HepG2 (cell line): Measurements from ENCODE around the gene GBA2. TPM values are rescaled to one million over a fixed set of nuclear protein-coding genes. Genes with fewer than 3 reads are reported as not detected.

Source experiments
- CSRNP1 ChIP-seq: sonication (generic); formaldehyde crosslinking; IDR thresholded peaks from 2 replicates; pipeline ENCODE4 v1.8.1; 2023; ENCODE audit warnings: mild to moderate bottlenecking, missing genetic modification reagents
- FOXM1 ChIP-seq: sonication (generic); formaldehyde crosslinking; IDR thresholded peaks from 2 replicates; pipeline ENCODE4 v1.5.0; 2020; ENCODE audit warnings: missing genetic modification reagents
- GTF2F1 ChIP-seq: fragments of 150-350 bp; IDR thresholded peaks from 2 replicates; pipeline ENCODE4 v1.6.1; 2014; ENCODE audit warnings: low read length
- HOMEZ ChIP-seq: IDR thresholded peaks from 2 replicates; pipeline ENCODE4 v1.6.1; 2016; ENCODE audit warnings: low read depth
- KDM5B ChIP-seq: sonication (generic); formaldehyde crosslinking; IDR thresholded peaks from 2 replicates; pipeline ENCODE4 v1.4.0; 2020; ENCODE audit warnings: missing genetic modification reagents, mild to moderate bottlenecking, borderline replicate concordance
- KLF13 ChIP-seq: sonication (generic); formaldehyde crosslinking; IDR thresholded peaks from 2 replicates; pipeline ENCODE4 v1.4.0; 2020; ENCODE audit warnings: mild to moderate bottlenecking, missing genetic modification reagents
- MLXIP ChIP-seq: sonication (generic); formaldehyde crosslinking; IDR thresholded peaks from 2 replicates; pipeline ENCODE4 v1.9.0; 2021; ENCODE audit warnings: missing genetic modification reagents, borderline replicate concordance
- MTF2 ChIP-seq: sonication (generic); formaldehyde crosslinking; IDR thresholded peaks from 2 replicates; pipeline ENCODE4 v1.5.0; 2020; ENCODE audit warnings: missing genetic modification reagents, borderline replicate concordance
- NFIB ChIP-seq: sonication (generic); formaldehyde crosslinking; IDR thresholded peaks from 2 replicates; pipeline ENCODE4 v1.9.0; 2021; ENCODE audit warnings: missing genetic modification reagents, mild to moderate bottlenecking, borderline replicate concordance
- NKX3-1 ChIP-seq: sonication (generic); formaldehyde crosslinking; IDR thresholded peaks from 2 replicates; pipeline ENCODE4 v1.5.0; 2020; ENCODE audit warnings: missing genetic modification reagents
- PBX3 ChIP-seq: sonication (generic); formaldehyde crosslinking; IDR thresholded peaks from 2 replicates; pipeline ENCODE4 v1.8.1; 2023; ENCODE audit warnings: missing genetic modification reagents, inconsistent platforms, borderline replicate concordance
- PITX1 ChIP-seq: sonication (generic); formaldehyde crosslinking; IDR thresholded peaks from 2 replicates; pipeline ENCODE4 v1.5.1; 2020; ENCODE audit warnings: mild to moderate bottlenecking, missing genetic modification reagents
- RCOR2 ChIP-seq: IDR thresholded peaks from 2 replicates; pipeline ENCODE4 v1.6.1; 2016; ENCODE audit warnings: missing biosample characterization, missing genetic modification reagents
- RELA ChIP-seq: sonication (generic); formaldehyde crosslinking; IDR thresholded peaks from 2 replicates; pipeline ENCODE4 v1.4.0; 2020; ENCODE audit warnings: missing genetic modification reagents
- SALL2 ChIP-seq: sonication (generic); formaldehyde crosslinking; IDR thresholded peaks from 2 replicates; pipeline ENCODE4 v1.8.1; 2023; ENCODE audit warnings: mild to moderate bottlenecking, missing genetic modification reagents, inconsistent platforms
- SP1 ChIP-seq, 2 experiments: fragments of 450-650 bp in 1 of 2; sonication (generic) in 1 of 2; formaldehyde crosslinking in 1 of 2; IDR thresholded peaks; 2 replicates each; pipeline versions ENCODE4 v1.4.0 to v1.6.1; 2016 to 2020; ENCODE audit warnings: missing genetic modification reagents in 1 of 2
- ZBTB33 ChIP-seq: sonication (generic); formaldehyde crosslinking; IDR thresholded peaks from 2 replicates; pipeline ENCODE4 v1.4.0; 2020; ENCODE audit warnings: missing genetic modification reagents
- ZFP41 ChIP-seq: sonication (generic); formaldehyde crosslinking; IDR thresholded peaks from 2 replicates; pipeline ENCODE4 v1.4.0; 2020; ENCODE audit warnings: mild to moderate bottlenecking, missing genetic modification reagents, borderline replicate concordance
- ZNF317 ChIP-seq: sonication (generic); formaldehyde crosslinking; IDR thresholded peaks from 2 replicates; pipeline ENCODE4 v1.5.0; 2020; ENCODE audit warnings: mild to moderate bottlenecking, missing genetic modification reagents
- polyA plus RNA-seq, 8 experiments: library from polyadenylated mRNA; depleted of rRNA in 3 of 8; stranded (reverse) in 7 of 8; unstranded in 1 of 8; fragments of >200 nt; fragmentation: Illumina TruSeq in 4 of 8; extraction: Trizol in 4 of 8; gene quantifications; 2 replicates each; pipeline versions ENCODE4 v1.2.1 to v1.2.3, GENCODE V29; 2011 to 2016; ENCODE audit warnings: low read depth in 4 of 8, missing spikeins in 1 of 8, mixed read lengths in 1 of 8; ENCODE audit not compliant: insufficient read depth in 1 of 8
- total RNA-seq, 5 experiments: library from RNA; depleted of rRNA; stranded (reverse); fragments of >200 nt; fragmentation: Illumina TruSeq; extraction: Trizol; gene quantifications; 2 replicates each; pipeline ENCODE4 v1.2.3, GENCODE V29; 2016; ENCODE audit warnings: low read depth in 1 of 5

The GBA2 gene
- total and polyA plus RNA-seq, 2 of the 13 experiments (the other 11 are each of a cell fraction or from before 2014, with no cell fraction given) = 37.5 to 86.1 TPM

GRCh38 chr9:35732185-35732799 lies 16.7 kb downstream of the GBA2 start, which contains the start of the genes CREB3 and TLN1 (continued):
- no peak for TF ChIP-seq MLXIP (CRISPR knock-in tag)
- TF ChIP-seq RELA (CRISPR knock-in tag) = no peak
- TF ChIP-seq NKX3-1 (CRISPR knock-in tag) = no peak
- TF ChIP-seq MTF2 = no peak
- peak; percentile 56; the same call in 1 of the 2 replicates for TF ChIP-seq CSRNP1 (CRISPR knock-in tag)
- TF ChIP-seq NFIB (CRISPR knock-in tag) = no peak
- no peak for TF ChIP-seq KLF13 (CRISPR knock-in tag)
- no peak for TF ChIP-seq PITX1 (CRISPR knock-in tag)
- peak; percentile 97 for TF ChIP-seq SALL2 (CRISPR knock-in tag)
- TF ChIP-seq PBX3 (CRISPR knock-in tag) = peak; percentile 38; the same call in 1 of the 2 replicates
- no peak for TF ChIP-seq ZNF317
- TF ChIP-seq KDM5B (CRISPR knock-in tag) = peak; percentile 70
- TF ChIP-seq RCOR2 (CRISPR knock-in tag) = no peak
- TF ChIP-seq ZBTB33 = peak; percentile 22; the same call in 1 of the 2 replicates
- no peak for TF ChIP-seq GTF2F1
- 0 out of 2 replicates have a peak, but pooled peaks have one; percentile 10 for TF ChIP-seq FOXM1
- peak; percentile 61; the same call in 1 of the 2 replicates for TF ChIP-seq ZFP41 (CRISPR knock-in tag)
- peak; percentile 13; the same call in 1 of the 2 replicates for TF ChIP-seq HOMEZ (CRISPR knock-in tag)
- no peak for TF ChIP-seq SP1 (IDR thresholded peaks at IDR 0.05)
- no peak; the same call in 1 of the 2 replicates for TF ChIP-seq SP1 (CRISPR knock-in tag; IDR thresholded peaks at IDR 0.05)
